ENCODE results near the gene PRKAR1A.

PRKAR1A gene

DNA sequence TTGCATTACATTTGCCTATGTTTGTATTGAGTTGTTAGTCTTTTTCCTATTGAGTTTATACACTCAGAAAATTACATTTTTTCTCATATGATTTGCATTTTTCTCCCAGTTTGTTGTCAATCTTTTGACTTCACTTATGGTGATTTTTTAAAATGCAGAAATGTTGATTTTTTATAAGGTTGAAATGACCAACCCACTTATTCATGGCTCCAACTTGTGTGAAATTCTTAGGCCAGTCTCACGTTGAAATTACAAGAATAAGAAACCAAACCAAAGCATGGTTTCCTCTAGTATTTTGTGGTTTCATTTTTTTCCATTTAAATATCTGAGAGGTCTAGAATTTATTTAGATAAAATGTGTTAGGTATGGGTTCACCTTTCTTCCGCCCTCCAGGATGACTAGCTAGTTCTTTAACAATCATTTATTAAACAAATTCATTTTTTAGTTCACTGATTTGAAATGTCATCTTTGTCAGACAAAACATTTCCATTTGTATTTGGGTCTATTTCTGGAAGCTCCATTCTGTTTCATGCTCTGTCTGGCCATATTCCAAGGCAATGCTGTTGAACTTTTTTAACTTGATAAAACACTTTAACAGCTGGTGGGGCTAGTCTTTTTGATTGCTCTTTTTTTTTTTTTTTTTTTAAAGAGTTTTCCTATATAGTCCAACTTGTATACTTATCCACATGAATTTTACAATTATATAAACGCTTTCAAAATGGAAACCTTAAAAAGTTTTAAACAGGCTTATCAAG is 48.9 kb downstream of the PRKAR1A start:
- no peak overlapping the region for H3K4me3 Mint-ChIP-seq
- no peak for ATAC-seq
- no peak overlapping the region for H3K27ac Mint-ChIP-seq
- no peaks in the 10 kb centered on the region for H3K9me3 Mint-ChIP-seq
- H3K4me1 Mint-ChIP-seq, result no peaks in the 10 kb centered on the region
- DNase-seq (ENCODE audit: low spot score in 2 of 2), result no peak
- no peaks in the 10 kb centered on the region for H3K36me3 Mint-ChIP-seq

DNA sequence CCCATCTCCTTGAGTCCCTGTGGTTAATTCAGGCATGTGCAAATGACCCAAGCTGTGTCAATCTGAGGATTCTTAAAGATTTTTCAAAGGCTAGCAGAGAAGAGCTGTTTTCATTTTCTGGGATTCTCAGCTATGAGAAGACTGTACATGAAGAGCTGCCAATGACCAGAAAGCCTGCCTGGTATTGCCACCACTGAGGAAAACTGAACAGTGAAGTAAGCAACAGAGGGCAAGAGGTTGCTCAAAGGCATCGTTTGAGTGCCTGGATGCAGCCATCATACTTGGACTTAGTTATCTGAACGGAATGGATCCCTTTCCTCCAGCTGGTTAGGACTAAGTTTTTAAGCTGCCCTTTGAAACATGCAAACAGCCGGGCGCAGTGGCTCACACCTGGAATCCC is 50.5 kb downstream of the PRKAR1A start:
- DNase-seq (ENCODE audit: low spot score in 2 of 2) (no peak), ATAC-seq (no peak)
- no peaks in the 10 kb centered on the region for H3K9me3 Mint-ChIP-seq
- no peaks in the 10 kb centered on the region for H3K36me3 Mint-ChIP-seq
- no peak overlapping the region for H3K4me3 Mint-ChIP-seq
- no peaks in the 10 kb centered on the region for H3K4me1 Mint-ChIP-seq
- H3K27ac Mint-ChIP-seq, result no peak overlapping the region

DNA sequence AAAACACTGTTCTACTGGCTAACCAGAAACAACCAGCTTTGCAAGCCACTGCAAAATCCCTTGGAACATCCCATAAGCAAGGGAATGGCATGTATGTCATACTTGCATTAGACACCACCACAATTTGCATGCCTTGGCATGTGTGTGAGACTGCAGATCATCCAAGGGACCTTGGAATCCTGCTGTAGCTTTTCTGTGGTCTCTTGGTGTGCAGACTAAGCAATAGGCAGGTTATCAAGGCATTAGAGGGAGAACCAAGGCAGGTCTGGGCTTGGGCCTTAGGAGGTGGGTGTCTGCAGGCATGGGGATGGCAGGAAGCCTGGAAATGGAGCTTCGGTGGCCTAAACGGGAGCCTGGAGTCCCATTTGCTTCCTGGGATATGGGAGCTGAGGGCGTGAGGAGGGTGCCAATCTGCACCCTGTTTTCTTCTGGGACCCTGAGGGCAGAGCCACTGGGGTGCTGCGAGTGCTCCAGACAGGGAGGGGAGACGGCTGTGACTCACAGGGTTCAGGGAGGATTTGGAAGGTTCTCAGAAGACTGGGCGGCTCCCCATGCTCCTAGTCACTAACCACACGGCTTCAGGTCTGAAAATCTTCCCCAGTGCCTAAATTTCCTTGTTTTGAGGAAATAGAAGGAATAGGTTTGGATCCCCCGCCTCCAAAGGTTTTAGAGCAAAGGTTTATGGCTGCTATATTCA is 52.3 kb downstream of the PRKAR1A start:
- H3K4me1 Mint-ChIP-seq, result no peaks in the 10 kb centered on the region
- no peak overlapping the region for H3K4me3 Mint-ChIP-seq
- ATAC-seq, result no peak
- H3K36me3 Mint-ChIP-seq, result no peaks in the 10 kb centered on the region
- H3K9me3 Mint-ChIP-seq, result no peaks in the 10 kb centered on the region
- no peak for DNase-seq (ENCODE audit: low spot score in 2 of 2)
- no peak overlapping the region for H3K27ac Mint-ChIP-seq

DNA sequence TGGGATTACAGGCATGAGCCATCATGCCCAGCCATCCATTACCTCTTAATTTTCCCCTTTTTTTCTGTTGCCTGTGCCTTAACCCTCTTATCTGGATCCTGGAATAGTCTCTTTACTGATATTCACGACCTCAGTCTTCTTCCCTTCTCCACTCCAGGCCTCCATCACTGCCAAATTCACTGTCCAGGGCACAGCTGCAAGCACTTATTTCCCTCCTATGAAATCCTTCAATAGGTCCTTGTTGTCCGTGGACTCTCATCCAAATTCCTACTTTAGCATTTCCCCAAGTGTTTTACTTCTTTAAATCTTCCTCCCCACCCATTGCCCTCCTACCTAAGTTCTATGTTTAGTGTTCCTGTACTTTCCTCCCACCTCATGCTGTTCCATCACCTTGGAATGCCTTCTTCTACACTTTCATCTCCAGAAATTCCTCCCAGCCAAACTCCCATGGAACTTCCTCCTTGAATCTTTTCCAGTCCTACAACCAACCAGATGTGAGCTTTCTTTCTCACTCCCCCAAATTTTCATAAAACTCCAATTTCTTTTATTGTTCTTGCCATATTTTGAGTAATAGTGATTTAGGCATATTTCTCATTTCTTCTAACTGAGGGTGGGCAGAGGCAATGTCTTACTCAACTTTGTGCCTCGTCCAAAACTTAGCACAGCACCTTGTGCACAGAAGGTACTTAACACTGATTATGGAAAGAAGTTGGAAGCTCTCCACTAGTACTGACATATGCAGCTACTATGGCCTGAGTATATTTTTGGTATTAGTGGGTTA is 53.6 kb downstream of the PRKAR1A start:
- Mint-ChIP-seq H3K4me1 (no peaks in the 10 kb centered on the region), H3K4me3 (no peak overlapping the region), H3K9me3 (no peaks in the 10 kb centered on the region), H3K27ac (no peak overlapping the region), H3K36me3 (no peaks in the 10 kb centered on the region)
- ATAC-seq (no peak), DNase-seq (ENCODE audit: low spot score in 2 of 2) (no peak)

DNA sequence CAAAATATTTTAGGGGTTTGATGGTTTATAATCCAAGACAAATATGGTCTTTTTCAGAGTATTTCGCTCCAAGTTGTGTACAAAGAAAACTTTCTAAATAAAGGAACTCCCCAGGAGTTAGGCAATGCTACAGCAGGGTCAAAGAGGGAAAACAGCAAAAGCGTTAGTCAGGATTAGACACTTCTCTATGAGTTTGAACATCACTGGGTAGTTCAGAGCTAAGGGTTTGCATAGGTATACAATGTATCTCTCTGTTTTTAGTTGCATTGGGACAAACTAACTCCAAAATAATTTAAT is 54.2 kb downstream of the PRKAR1A start:
- H3K27ac Mint-ChIP-seq, result no peak overlapping the region
- H3K4me1 Mint-ChIP-seq, result no peaks in the 10 kb centered on the region
- no peaks in the 10 kb centered on the region for H3K36me3 Mint-ChIP-seq
- ATAC-seq (no peak), DNase-seq (ENCODE audit: low spot score in 2 of 2) (no peak)
- H3K4me3 Mint-ChIP-seq, result no peak overlapping the region
- no peaks in the 10 kb centered on the region for H3K9me3 Mint-ChIP-seq

DNA sequence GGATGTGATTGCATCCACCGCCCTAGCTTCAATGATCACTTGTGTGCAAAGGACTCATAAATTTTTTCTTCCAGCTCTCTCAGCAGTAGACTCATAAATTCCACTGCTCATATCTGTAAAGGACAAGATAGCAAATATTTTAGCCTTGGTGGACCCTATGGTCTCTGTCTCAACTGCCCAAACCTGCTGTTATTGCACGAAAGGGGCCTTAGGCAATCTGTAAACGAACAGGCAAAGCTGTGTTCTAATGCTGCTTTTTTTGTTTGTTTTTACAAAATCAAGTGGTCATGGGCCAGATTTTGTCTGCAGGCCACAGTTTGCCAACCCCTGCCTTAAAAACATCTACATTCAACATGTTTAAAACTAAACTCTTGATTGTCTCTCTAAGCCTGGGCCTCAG is 54.8 kb downstream of the PRKAR1A start:
- H3K36me3 Mint-ChIP-seq, result no peaks in the 10 kb centered on the region
- H3K4me1 Mint-ChIP-seq, result no peaks in the 10 kb centered on the region
- no peak overlapping the region for H3K27ac Mint-ChIP-seq
- H3K4me3 Mint-ChIP-seq, result no peak overlapping the region
- DNase-seq (ENCODE audit: low spot score in 2 of 2) (no peak), ATAC-seq (no peak)
- H3K9me3 Mint-ChIP-seq, result no peaks in the 10 kb centered on the region

DNA sequence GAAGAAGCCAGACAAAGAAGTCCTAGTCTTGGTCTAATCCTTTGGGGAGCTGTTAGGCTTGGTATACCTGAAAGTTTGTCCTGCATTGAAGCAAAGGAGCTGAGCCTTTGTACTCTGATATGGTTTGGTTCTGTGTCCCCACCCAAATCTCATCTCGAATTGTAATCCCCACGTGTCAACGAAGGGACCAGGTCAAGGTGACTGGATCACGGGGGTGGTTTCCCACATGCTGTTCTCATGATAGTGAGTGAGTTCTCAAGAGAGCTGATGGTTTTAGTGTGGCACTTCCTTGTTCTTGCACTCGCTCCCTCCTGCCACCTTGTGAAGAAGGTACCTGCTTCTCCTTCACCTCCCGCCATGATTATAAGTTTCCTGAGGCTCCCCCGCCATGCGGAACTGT is 55.4 kb downstream of the PRKAR1A start:
- Mint-ChIP-seq H3K4me1 (no peaks in the 10 kb centered on the region), H3K9me3 (no peaks in the 10 kb centered on the region), H3K27ac (no peak overlapping the region), H3K36me3 (no peaks in the 10 kb centered on the region), H3K4me3 (no peak overlapping the region)
- DNase-seq (ENCODE audit: low spot score in 2 of 2) (no peak), ATAC-seq (no peak)

DNA sequence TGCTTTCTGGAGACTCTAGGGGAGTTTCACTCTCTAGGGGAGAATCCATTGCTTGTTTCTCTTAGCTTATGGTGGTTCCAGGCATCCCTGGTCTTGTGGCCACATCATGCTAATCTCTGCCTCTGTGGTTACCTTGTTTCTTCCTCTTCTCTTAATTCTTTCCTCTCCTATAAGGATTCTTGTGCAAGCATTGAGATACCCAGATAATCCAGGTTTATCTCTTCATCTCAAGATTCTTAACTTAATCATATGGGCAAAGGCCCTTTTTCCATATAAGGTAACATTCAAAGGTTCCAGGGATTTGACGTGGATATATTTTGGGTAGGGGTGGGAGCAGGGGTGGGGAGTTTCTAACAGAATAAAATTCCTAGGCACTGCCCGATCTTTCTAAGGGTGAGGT is 56.4 kb downstream of the PRKAR1A start:
- no peak for ATAC-seq
- no peak overlapping the region for H3K27ac Mint-ChIP-seq
- no peaks in the 10 kb centered on the region for H3K9me3 Mint-ChIP-seq
- no peaks in the 10 kb centered on the region for H3K36me3 Mint-ChIP-seq
- H3K4me1 Mint-ChIP-seq, result no peaks in the 10 kb centered on the region
- DNase-seq (ENCODE audit: low spot score in 2 of 2), result no peak
- H3K4me3 Mint-ChIP-seq, result no peak overlapping the region

DNA sequence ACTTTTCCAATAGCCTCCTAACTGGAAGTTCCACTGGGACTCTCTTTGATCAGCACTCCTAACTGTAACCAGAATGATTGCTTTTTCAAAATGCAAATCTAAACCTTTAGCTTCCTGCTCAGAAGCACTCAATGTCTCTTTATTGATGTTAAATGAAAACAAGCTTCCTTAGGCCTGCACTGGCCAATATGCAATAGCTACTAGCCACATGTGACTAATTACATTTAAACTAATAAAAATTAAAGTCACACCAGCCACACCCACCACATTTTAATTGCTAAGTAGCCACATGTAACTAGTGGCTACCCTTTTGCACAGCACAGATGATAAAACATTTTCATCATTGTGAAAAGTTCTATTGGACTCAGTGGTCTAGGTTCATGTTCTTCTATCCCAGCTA is 57.1 kb downstream of the PRKAR1A start:
- H3K36me3 Mint-ChIP-seq, result no peaks in the 10 kb centered on the region
- no peak overlapping the region for H3K4me3 Mint-ChIP-seq
- H3K4me1 Mint-ChIP-seq, result no peaks in the 10 kb centered on the region
- no peak for ATAC-seq
- DNase-seq (ENCODE audit: low spot score in 2 of 2), result no peak
- H3K9me3 Mint-ChIP-seq, result no peaks in the 10 kb centered on the region
- H3K27ac Mint-ChIP-seq, result no peak overlapping the region

- Mint-ChIP-seq H3K4me1 (no peaks in the 10 kb centered on the region), H3K4me3 (no peak overlapping the region), H3K9me3 (no peaks in the 10 kb centered on the region), H3K36me3 (no peaks in the 10 kb centered on the region), H3K27ac (no peak overlapping the region)
- ATAC-seq (no peak), DNase-seq (ENCODE audit: low spot score in 2 of 2) (no peak)
These were observed 58.3 kb downstream of the PRKAR1A start for GRCh38 chr17:68570526-68570925.

DNA sequence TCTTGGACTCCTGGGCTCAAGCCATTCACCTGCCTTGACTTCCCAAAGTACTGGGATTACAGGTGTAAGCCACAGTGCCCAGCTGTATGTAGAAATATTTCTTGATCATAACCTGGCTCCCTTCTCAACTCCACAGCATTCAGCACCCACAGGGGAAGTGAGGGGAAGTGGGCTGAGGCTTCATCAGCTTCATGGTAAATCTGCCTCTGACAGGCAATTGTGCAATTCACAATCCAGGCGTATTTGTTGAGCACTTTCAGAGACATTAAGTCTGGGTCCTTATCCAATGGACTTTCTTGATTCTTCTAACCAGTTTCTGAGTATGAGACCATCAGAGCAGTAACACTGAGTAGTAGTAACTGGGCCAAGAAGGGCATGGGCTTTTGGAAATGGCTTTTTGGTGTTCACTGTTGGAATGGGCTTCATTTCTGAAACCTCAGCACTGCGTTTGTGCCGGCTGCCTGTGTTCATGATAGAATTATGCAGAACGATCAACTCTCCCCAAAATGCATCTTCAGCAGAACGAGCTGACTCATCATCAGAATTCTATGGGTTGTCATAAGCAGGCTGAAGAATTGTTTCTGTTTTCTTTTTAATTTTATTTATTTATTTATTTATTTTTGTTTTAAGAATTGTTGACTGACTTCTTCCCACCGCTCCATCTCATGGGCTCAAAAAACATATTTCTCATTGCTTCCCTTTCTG is 60.1 kb downstream of the PRKAR1A start:
- Mint-ChIP-seq H3K9me3 (no peaks in the 10 kb centered on the region), H3K4me1 (no peaks in the 10 kb centered on the region), H3K4me3 (no peak overlapping the region), H3K27ac (no peak overlapping the region), H3K36me3 (no peaks in the 10 kb centered on the region)
- DNase-seq (ENCODE audit: low spot score in 2 of 2) (no peak), ATAC-seq (no peak)

- H3K27ac Mint-ChIP-seq, result no peak overlapping the region
- ATAC-seq (no peak), DNase-seq (ENCODE audit: low spot score in 2 of 2) (no peak)
These were observed 61.1 kb downstream of the PRKAR1A start for GRCh38 chr17:68573338-68573737.

DNA sequence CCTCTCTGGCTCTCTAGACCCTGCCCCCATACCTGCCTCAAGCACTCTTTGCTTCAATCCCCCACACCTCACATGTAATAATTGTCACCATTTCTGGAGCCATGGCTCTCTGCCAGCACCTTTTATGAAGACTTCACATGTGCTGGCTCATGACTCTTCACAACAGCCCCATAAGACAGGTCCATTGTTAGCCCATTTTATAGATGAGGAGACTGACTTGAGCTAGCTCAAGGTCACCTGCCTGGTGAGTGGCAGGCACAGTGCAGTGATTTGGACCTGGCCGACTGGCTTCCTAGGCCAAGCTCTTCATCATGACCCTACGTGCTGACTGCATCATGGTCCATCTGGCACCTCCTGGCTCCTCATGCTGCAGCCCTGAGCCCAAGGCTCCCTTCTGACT is 63.9 kb downstream of the PRKAR1A start:
- ATAC-seq (no peak), DNase-seq (ENCODE audit: low spot score in 2 of 2) (no peak)
- no peaks in the 10 kb centered on the region for H3K36me3 Mint-ChIP-seq
- H3K4me3 Mint-ChIP-seq, result no peak overlapping the region
- no peak overlapping the region for H3K27ac Mint-ChIP-seq
- H3K4me1 Mint-ChIP-seq, result no peaks in the 10 kb centered on the region
- no peaks in the 10 kb centered on the region for H3K9me3 Mint-ChIP-seq

More at GRCh38 chr17:68573338-68573737, 61.1 kb downstream of the PRKAR1A start:
- no peaks in the 10 kb centered on the region for H3K4me1 Mint-ChIP-seq
- no peak overlapping the region for H3K4me3 Mint-ChIP-seq
- H3K9me3 Mint-ChIP-seq, result no peaks in the 10 kb centered on the region
- no peaks in the 10 kb centered on the region for H3K36me3 Mint-ChIP-seq

DNA sequence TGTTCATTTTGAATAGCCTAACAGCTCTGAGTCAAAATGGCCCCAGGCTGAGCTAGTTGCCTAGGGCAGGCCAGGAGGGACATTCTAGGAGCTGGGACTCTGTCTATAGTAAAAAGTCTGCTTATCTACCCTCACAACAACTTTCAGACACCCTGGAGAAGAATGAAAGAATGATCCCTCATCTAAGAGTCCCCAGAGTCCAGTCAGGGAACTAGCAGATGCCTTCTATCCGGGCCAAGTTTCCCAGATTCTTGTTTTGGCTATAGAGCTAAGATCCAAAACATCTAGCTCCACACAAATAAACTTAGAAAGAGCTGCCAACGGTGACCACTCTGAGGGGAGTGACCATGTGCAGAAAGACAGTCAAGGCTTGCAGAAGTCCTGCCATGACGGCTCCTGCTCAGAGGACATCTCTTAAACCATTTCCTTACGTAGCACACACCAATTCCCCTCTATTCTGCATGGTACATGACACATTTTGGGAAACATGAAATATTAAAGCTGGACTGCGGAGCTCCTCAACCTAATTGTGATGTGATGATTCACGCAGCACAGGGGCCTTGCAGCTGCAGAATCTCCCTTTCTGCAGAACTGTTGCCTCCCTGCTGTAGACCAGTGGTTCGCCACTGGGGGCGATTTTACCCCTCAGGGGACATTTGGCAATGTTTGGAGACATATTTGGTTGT is 64.7 kb downstream of the PRKAR1A start:
- DNase-seq (ENCODE audit: low spot score in 2 of 2), result no peak
- Mint-ChIP-seq H3K4me1 (no peaks in the 10 kb centered on the region), H3K9me3 (no peaks in the 10 kb centered on the region), H3K4me3 (no peak overlapping the region), H3K27ac (no peak overlapping the region), H3K36me3 (no peaks in the 10 kb centered on the region)
- ATAC-seq, result no peak

DNA sequence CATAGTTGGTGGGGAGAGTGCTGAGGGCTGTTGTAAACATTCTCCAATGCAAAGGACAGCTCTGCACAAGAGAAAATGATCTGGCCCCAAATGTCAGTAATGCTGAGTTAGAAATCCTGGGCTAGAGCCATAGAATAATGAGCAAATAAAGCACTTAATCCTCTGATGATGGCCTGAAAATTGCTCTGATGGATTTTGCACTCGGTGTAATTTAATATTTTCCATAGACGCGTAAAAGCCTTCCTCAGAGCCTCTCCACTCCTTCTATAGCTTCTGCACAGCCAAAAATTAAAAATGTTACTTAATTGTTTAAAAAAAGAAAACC is 65.2 kb downstream of the PRKAR1A start:
- ATAC-seq, result no peak
- H3K4me1 Mint-ChIP-seq, result no peaks in the 10 kb centered on the region

More for the DNA sequence above, 65.2 kb downstream of the PRKAR1A start:
- Mint-ChIP-seq H3K36me3 (no peaks in the 10 kb centered on the region), H3K9me3 (no peaks in the 10 kb centered on the region), H3K4me3 (no peak overlapping the region), H3K27ac (no peak overlapping the region)
- no peak for DNase-seq (ENCODE audit: low spot score in 2 of 2)

All from stimulated activated effector memory CD8-positive, alpha-beta T cell treated with anti-CD3 and anti-CD28 coated beads, Interleukin-12 subunit alpha, Interleukin-12 subunit beta, amount 100 ng/mL, for 72 hours (primary cell).